IMR-90 (cell line): Measurements from ENCODE around the gene RIPOR2. TPM values are rescaled to one million over a fixed set of nuclear protein-coding genes. Genes with fewer than 3 reads are reported as not detected.

Experiments used
- ATAC-seq: fragments of 200-7000 bp; cut with Tn5 transposase; 2 replicates; pipeline ENCODE4 v1.9.1; 2020; ENCODE audit warnings: low read depth, mild to moderate bottlenecking, moderate library complexity
- BruUV-seq: library from RNA; stranded (reverse); fragments of 400-500 nt; replicated peaks from 2 replicates; lab custom pipeline; 2021; lab: Mats Ljungman, UMichigan
- CTCF ChIA-PET: fragments of 300-600 bp; formaldehyde crosslinking; extraction: SDS; loops from one replicate; lab custom pipeline; 2021; ENCODE audit warnings: antibody characterized with exemption; lab: Yijun Ruan, JAX
- POLR2A ChIA-PET: fragments of 300-600 bp; sonication (Branson Sonifier 250); formaldehyde crosslinking; loops from one replicate; lab custom pipeline; 2022; ENCODE audit warnings: antibody characterized with exemption; ENCODE audit not compliant: unreplicated experiment; lab: Charles Lee
- DNase-seq: peaks from one replicate; pipeline ENCODE4 v3.0.0; 2013
- H2AFZ ChIP-seq: replicated peaks from 2 replicates; pipeline ENCODE3; 2013; ENCODE audit warnings: low read length, mild to moderate bottlenecking; ENCODE audit not compliant: poor library complexity
- H2AK5ac ChIP-seq: 2 replicates; pipeline ENCODE4 v1.6.1; 2013; ENCODE audit warnings: low read depth, low read length, inconsistent platforms
- H2AK9ac ChIP-seq: replicated peaks from 2 replicates; pipeline ENCODE3; 2013; ENCODE audit warnings: mild to moderate bottlenecking, low read depth, low read length, moderate library complexity; ENCODE audit not compliant: poor library complexity
- H2BK120ac ChIP-seq: 2 replicates; pipeline ENCODE4 v1.6.1; 2013; ENCODE audit warnings: low read depth, low read length, inconsistent platforms
- H2BK15ac ChIP-seq: 3 replicates; pipeline ENCODE4 v1.6.1; 2013; ENCODE audit warnings: low read depth, low read length, inconsistent platforms
- H2BK20ac ChIP-seq: 2 replicates; pipeline ENCODE4 v1.6.1; 2013; ENCODE audit warnings: low read depth, mild to moderate bottlenecking, inconsistent platforms, low read length, moderate library complexity
- H2BK5ac ChIP-seq: 2 replicates; pipeline ENCODE4 v1.6.1; 2013; ENCODE audit warnings: mild to moderate bottlenecking, low read depth, low read length, inconsistent platforms; ENCODE audit not compliant: poor library complexity, severe bottlenecking
- H3K14ac ChIP-seq: replicated peaks from 2 replicates; pipeline ENCODE4 v1.6.1; 2013; ENCODE audit warnings: low read depth, low read length, inconsistent platforms
- H3K18ac ChIP-seq: 2 replicates; pipeline ENCODE4 v1.6.1; 2013; ENCODE audit warnings: low read depth, low read length, control low read depth
- H3K23ac ChIP-seq: 2 replicates; pipeline ENCODE4 v1.6.1; 2013; ENCODE audit warnings: low read depth, low read length, inconsistent platforms
- H3K27ac ChIP-seq: 2 replicates; pipeline ENCODE4 v1.5.1; 2013; ENCODE audit warnings: mild to moderate bottlenecking, control low read depth, low read length; ENCODE audit not compliant: insufficient read depth
- H3K27me3 ChIP-seq: 2 replicates; pipeline ENCODE4 v1.6.1; 2013; ENCODE audit warnings: low read length; ENCODE audit not compliant: control insufficient read depth, insufficient read depth
- H3K36me3 ChIP-seq: 2 replicates; pipeline ENCODE4 v1.6.1; 2013; ENCODE audit warnings: low read length, mixed read lengths; ENCODE audit not compliant: control insufficient read depth, insufficient read depth
- H3K4ac ChIP-seq: 2 replicates; pipeline ENCODE4 v1.6.1; 2013; ENCODE audit warnings: low read depth, low read length, inconsistent platforms
- H3K4me1 ChIP-seq: 2 replicates; pipeline ENCODE4 v1.6.1; 2013; ENCODE audit warnings: low read length, mixed read lengths; ENCODE audit not compliant: control insufficient read depth, insufficient read depth
- H3K4me2 ChIP-seq: 2 replicates; pipeline ENCODE4 v1.6.1; 2013; ENCODE audit warnings: low read depth, mild to moderate bottlenecking, control low read depth, low read length, moderate library complexity
- H3K4me3 ChIP-seq: 2 replicates; pipeline ENCODE4 v1.5.1; 2013; ENCODE audit warnings: low read depth, mild to moderate bottlenecking, control low read depth, low read length, moderate library complexity; ENCODE audit not compliant: insufficient read depth
- H3K56ac ChIP-seq: 2 replicates; pipeline ENCODE4 v1.6.1; 2013; ENCODE audit warnings: low read length, inconsistent platforms; ENCODE audit not compliant: insufficient read depth; ENCODE audit errors: extremely low read depth
- H3K79me1 ChIP-seq, 2 experiments: 2 replicates each; pipeline ENCODE4 v1.6.1; 2013; ENCODE audit warnings: low read length in 2 of 2, inconsistent platforms in 1 of 2, low read depth in 1 of 2
- H3K9ac ChIP-seq: 2 replicates; pipeline ENCODE4 v1.6.1; 2013; ENCODE audit warnings: low read depth, low read length, control low read depth
- H3K9me1 ChIP-seq: 2 replicates; pipeline ENCODE4 v1.6.1; 2013; ENCODE audit warnings: low read length, inconsistent platforms; ENCODE audit not compliant: insufficient read depth
- H3K9me3 ChIP-seq: 2 replicates; pipeline ENCODE4 v1.6.1; 2013; ENCODE audit warnings: low read length; ENCODE audit not compliant: control insufficient read depth, insufficient read depth
- H4K20me1 ChIP-seq: 2 replicates; pipeline ENCODE4 v1.6.1; 2013; ENCODE audit warnings: low read length, inconsistent platforms; ENCODE audit not compliant: insufficient read depth
- H4K5ac ChIP-seq: 2 replicates; pipeline ENCODE4 v1.6.1; 2013; ENCODE audit warnings: mild to moderate bottlenecking, low read depth, low read length, control low read depth
- H4K8ac ChIP-seq, 2 experiments: 2 replicates each; pipeline ENCODE4 v1.6.1; 2013; ENCODE audit warnings: low read depth in 2 of 2, low read length in 2 of 2, control low read depth in 1 of 2, inconsistent platforms in 1 of 2
- H4K91ac ChIP-seq: 2 replicates; pipeline ENCODE4 v1.6.1; 2013; ENCODE audit warnings: low read depth, low read length, inconsistent platforms; ENCODE audit not compliant: insufficient read depth
- BHLHE40 ChIP-seq: fragments of 150-350 bp; IDR thresholded peaks from 2 replicates; pipeline ENCODE4 v1.6.1; 2016; ENCODE audit warnings: mild to moderate bottlenecking, low read depth, low read length
- CEBPB ChIP-seq: IDR thresholded peaks from 2 replicates; pipeline ENCODE4 v1.6.1; 2012; ENCODE audit warnings: low read depth, low read length, improper control_type of control experiment
- FOS ChIP-seq: fragments of 150-350 bp; IDR thresholded peaks from 2 replicates; pipeline ENCODE4 v1.6.1; 2016; ENCODE audit warnings: low read depth, low read length
- MXI1 ChIP-seq: IDR thresholded peaks from 2 replicates; pipeline ENCODE4 v1.6.1; 2012; ENCODE audit warnings: low read depth, mild to moderate bottlenecking, low read length, moderate library complexity, borderline replicate concordance
- NFE2L2 ChIP-seq: fragments of 150-350 bp; IDR thresholded peaks from 2 replicates; pipeline ENCODE4 v1.6.1; 2016; ENCODE audit warnings: low read depth, mild to moderate bottlenecking, low read length
- POLR2A ChIP-seq: IDR thresholded peaks from 2 replicates; pipeline ENCODE4 v1.6.1; 2012; ENCODE audit warnings: mild to moderate bottlenecking, low read depth, low read length
- RCOR1 ChIP-seq: IDR thresholded peaks from 2 replicates; pipeline ENCODE4 v1.6.1; 2012; ENCODE audit warnings: mild to moderate bottlenecking, low read length, improper control_type of control experiment; ENCODE audit not compliant: insufficient replicate concordance
- WGBS, 2 experiments: methylation state at CpG; one replicate each; pipeline versions ENCODE4 v1.1.5 to v1.1.7; 2013; ENCODE audit warnings: missing lambda C conversion rate in 2 of 2; ENCODE audit not compliant: insufficient read length in 1 of 2; ENCODE audit errors: extremely low coverage in 2 of 2; 5-methylcytosine and 5-hydroxymethylcytosine counted together
- dilution Hi-C: fragments of 300-500 bp; cut with HindIII; formaldehyde crosslinking; loops from one replicate; pipeline ENCODE4 v1.14.3; 2018; ENCODE audit warnings: low sequenced_read_pairs; ENCODE audit not compliant: unreplicated experiment
- in situ Hi-C: fragments of 300-500 bp; cut with MboI; formaldehyde crosslinking; loops from 3 replicates; pipeline ENCODE4 v1.14.3; 2019; ENCODE audit warnings: low sequenced_read_pairs, inconsistent platforms, mixed read lengths
- intact Hi-C: fragments of 100-400 bp; cut with micrococcal nuclease; formaldehyde crosslinking; loops from 2 replicates; pipeline ENCODE4 v1.10.0; 2022
- polyA plus RNA-seq, 3 experiments: library from polyadenylated mRNA; depleted of rRNA; stranded (reverse); fragments of >200 nt; gene quantifications; 2 replicates each; pipeline ENCODE4 v1.2.3, GENCODE V29; 2012; ENCODE audit warnings: low replicate concordance in 1 of 3
- total RNA-seq: library from RNA; depleted of rRNA; stranded (reverse); fragments of >200 nt; gene quantifications from 2 replicates; pipeline ENCODE4 v1.2.3, GENCODE V29; 2012

Gene RIPOR2
- total and polyA plus RNA-seq, 2 of the 4 experiments (the other 2 are of a cell fraction) = 1.1 to 1.2 TPM

- Histone ChIP-seq H2BK5ac (peak overlapping the region; percentile 71), H3K23ac (peak overlapping the region; percentile 86), H3K79me1 (peaks cover 8 to 9% of the 10 kb centered on the region in 2 experiments; a peak in 1 of 4 replicates), H3K4ac (peak overlapping the region; percentile 8; the same call in 1 of the 2 replicates), H2AK9ac (peak overlapping the region; percentile 13), H2BK20ac (no peak overlapping the region), H3K4me1 (peaks cover 8% of the 10 kb centered on the region), H3K18ac (peak overlapping the region; percentile 10; the same call in 1 of the 2 replicates), H3K56ac (peak overlapping the region; percentile 61), H3K36me3 (no peaks in the 10 kb centered on the region), H2BK120ac (no peak overlapping the region), H3K9ac (peak overlapping the region; percentile 92), H3K27me3 (no peaks in the 10 kb centered on the region), H3K27ac (peak overlapping the region; percentile 71), H3K9me1 (no peaks in the 10 kb centered on the region), H3K4me3 (peak overlapping the region; percentile 87), H3K9me3 (no peaks in the 10 kb centered on the region), H3K14ac (peak overlapping the region; percentile 61; the same call in 1 of the 2 replicates), H4K20me1 (peaks cover 11% of the 10 kb centered on the region), H3K4me2 (peak overlapping the region; percentile 92), H2BK15ac (peak overlapping the region; percentile 13; the same call in 1 of the 3 replicates), H4K5ac (peak overlapping the region; percentile 6; the same call in 1 of the 2 replicates), H2AFZ (peak overlapping the region; percentile 92), H4K8ac (peak overlapping the region; percentile 7 to 30; a peak in 3 of 4 replicates), H2AK5ac (peak overlapping the region; percentile 18; the same call in 1 of the 2 replicates), H4K91ac (peak overlapping the region; percentile 14; the same call in 1 of the 2 replicates)
- ChIA-PET POLR2A (interaction anchor here (0.6 kb wide), 1 partner anchor 32 kb away, joined by 3 read pairs; no protein-coding TSS in a partner anchor), CTCF (no interaction called here)
- ATAC-seq = peak; percentile 6; the same call in 1 of the 2 replicates
- intact Hi-C loops (loop anchor here (2.0 to 5.0 kb wide), 4 partner anchors 55 to 295 kb away; no protein-coding TSS in a partner anchor), dilution Hi-C loops (no loop called here), in situ Hi-C loops (no loop called here)
- 0% methylated on average over 6 of the region's 20 CpGs; no CpG with 5 or more reads in 1 of the 2 experiments for WGBS, 2 experiments
- BruUV-seq = TSS peak; percentile 14
- DNase-seq = peak; percentile 70
- TF ChIP-seq CEBPB (peak; percentile 32), NFE2L2 (no peak), POLR2A (no peak), FOS (0 out of 2 replicates have a peak, but pooled peaks have one; percentile 43), BHLHE40 (peak; percentile 26; the same call in 1 of the 2 replicates), MXI1 (0 out of 2 replicates have a peak, but pooled peaks have one; percentile 23), RCOR1 (no peak)
These were observed 160.2 kb downstream of the RIPOR2 start for GRCh38 chr6:24775520-24776058.
